GM12878 (cell line): Measurements from ENCODE around the gene PRDX3. TPM values are rescaled to one million over a fixed set of nuclear protein-coding genes. Genes with fewer than 3 reads are reported as not detected.

Experiments used
- CBX3 ChIP-seq: fragments of 200-600 bp; sonication (generic); IDR thresholded peaks from 2 replicates; pipeline ENCODE4 v1.6.1; 2016; ENCODE audit warnings: low read depth, borderline replicate concordance
- GATAD2B ChIP-seq: fragments of 450-650 bp; conservative IDR thresholded peaks from 2 replicates; pipeline ENCODE4 v1.6.1; 2017; ENCODE audit warnings: low read depth, mild to moderate bottlenecking, moderate library complexity
- IKZF2 ChIP-seq, 2 experiments: fragments of 450-650 bp; IDR thresholded peaks; 2 replicates each; pipeline ENCODE4 v1.6.1; 2017; ENCODE audit warnings: mild to moderate bottlenecking in 2 of 2, moderate library complexity in 2 of 2
- MXI1 ChIP-seq: fragments of 150-350 bp; IDR thresholded peaks from 2 replicates; pipeline ENCODE4 v1.6.1; 2011; ENCODE audit warnings: low read depth, mild to moderate bottlenecking, inconsistent platforms, low read length, improper control_type of control experiment
- NBN ChIP-seq: fragments of 450-650 bp; IDR thresholded peaks from 2 replicates; pipeline ENCODE4 v1.6.1; 2016
- POLR2AphosphoS2 ChIP-seq: IDR thresholded peaks from 2 replicates; pipeline ENCODE4 v1.6.1; 2011; ENCODE audit warnings: low read depth, mild to moderate bottlenecking, low read length, improper control_type of control experiment, moderate library complexity
- RB1 ChIP-seq: fragments of 450-650 bp; formaldehyde crosslinking; IDR thresholded peaks from 2 replicates; pipeline ENCODE4 v1.6.1; 2017; ENCODE audit warnings: mild to moderate bottlenecking, borderline replicate concordance
- SPI1 ChIP-seq: IDR thresholded peaks from 2 replicates; pipeline ENCODE4 v1.6.1; 2011; ENCODE audit warnings: low read depth, mild to moderate bottlenecking, low read length, moderate library complexity, borderline replicate concordance; ENCODE audit not compliant: insufficient read depth
- TCF12 ChIP-seq: IDR thresholded peaks from 2 replicates; pipeline ENCODE4 v1.6.1; 2011; ENCODE audit warnings: low read depth, mild to moderate bottlenecking, low read length
- ZNF274 ChIP-seq: IDR thresholded peaks from one replicate; pipeline ENCODE4 v1.8.0; 2011; ENCODE audit not compliant: insufficient read length, insufficient read depth
- ZZZ3 ChIP-seq: IDR thresholded peaks from 2 replicates; pipeline ENCODE4 v1.6.1; 2011; ENCODE audit warnings: low read depth; ENCODE audit not compliant: control insufficient read depth, insufficient read length
- polyA plus RNA-seq, 11 experiments: library from polyadenylated mRNA; depleted of rRNA in 4 of 11; unstranded in 6 of 11; stranded (reverse) in 5 of 11; fragments of >200 nt; fragmentation: Nextera tagmentation in 4 of 11; fragmentation: Illumina TruSeq in 1 of 11; extraction: Ambion mirVana in 4 of 11; extraction: Trizol in 1 of 11; gene quantifications; 1 replicate in 1 of 11; 2 replicates in 10 of 11; pipeline versions ENCODE4 v1.2.1 to v1.2.3, GENCODE V29; 2011 to 2016; ENCODE audit warnings: inconsistent platforms in 2 of 11, missing spikeins in 2 of 11, low read depth in 1 of 11
- total RNA-seq, 4 experiments: library from RNA; depleted of rRNA in 3 of 4; stranded (reverse); fragments of >200 nt in 3 of 4; fragmentation: Illumina TruSeq in 1 of 4; extraction: Trizol in 1 of 4; gene quantifications; 2 replicates each; pipeline versions ENCODE4 v1.2.1 to v1.2.3, GENCODE V29; 2013 to 2021
- TF ChIP-seq, protein P1 (sequence below): fragments of 450-650 bp; formaldehyde crosslinking; IDR thresholded peaks from 2 replicates; pipeline ENCODE4 v1.5.0; 2022; ENCODE audit warnings: mild to moderate bottlenecking, missing genetic modification characterization
- TF ChIP-seq, protein P2 (sequence below): fragments of 450-650 bp; IDR thresholded peaks from 2 replicates; pipeline ENCODE4 v1.6.1; 2014; ENCODE audit warnings: mild to moderate bottlenecking
- TF ChIP-seq, protein P3 (sequence below): fragments of 450-650 bp; IDR thresholded peaks from 2 replicates; pipeline ENCODE4 v1.6.1; 2017; ENCODE audit warnings: mild to moderate bottlenecking, low read depth, inconsistent platforms; ENCODE audit not compliant: poor library complexity, severe bottlenecking
- TF ChIP-seq, protein P4 (sequence below): fragments of 450-650 bp; IDR thresholded peaks from 2 replicates; pipeline ENCODE4 v1.6.1; 2017; ENCODE audit warnings: mild to moderate bottlenecking, moderate library complexity

PRDX3 gene
- total and polyA plus RNA-seq, 10 of the 15 experiments (the other 5 are each of a cell fraction or from before 2014, with no cell fraction given), result 195 to 1,431 (median 398) TPM

DNA sequence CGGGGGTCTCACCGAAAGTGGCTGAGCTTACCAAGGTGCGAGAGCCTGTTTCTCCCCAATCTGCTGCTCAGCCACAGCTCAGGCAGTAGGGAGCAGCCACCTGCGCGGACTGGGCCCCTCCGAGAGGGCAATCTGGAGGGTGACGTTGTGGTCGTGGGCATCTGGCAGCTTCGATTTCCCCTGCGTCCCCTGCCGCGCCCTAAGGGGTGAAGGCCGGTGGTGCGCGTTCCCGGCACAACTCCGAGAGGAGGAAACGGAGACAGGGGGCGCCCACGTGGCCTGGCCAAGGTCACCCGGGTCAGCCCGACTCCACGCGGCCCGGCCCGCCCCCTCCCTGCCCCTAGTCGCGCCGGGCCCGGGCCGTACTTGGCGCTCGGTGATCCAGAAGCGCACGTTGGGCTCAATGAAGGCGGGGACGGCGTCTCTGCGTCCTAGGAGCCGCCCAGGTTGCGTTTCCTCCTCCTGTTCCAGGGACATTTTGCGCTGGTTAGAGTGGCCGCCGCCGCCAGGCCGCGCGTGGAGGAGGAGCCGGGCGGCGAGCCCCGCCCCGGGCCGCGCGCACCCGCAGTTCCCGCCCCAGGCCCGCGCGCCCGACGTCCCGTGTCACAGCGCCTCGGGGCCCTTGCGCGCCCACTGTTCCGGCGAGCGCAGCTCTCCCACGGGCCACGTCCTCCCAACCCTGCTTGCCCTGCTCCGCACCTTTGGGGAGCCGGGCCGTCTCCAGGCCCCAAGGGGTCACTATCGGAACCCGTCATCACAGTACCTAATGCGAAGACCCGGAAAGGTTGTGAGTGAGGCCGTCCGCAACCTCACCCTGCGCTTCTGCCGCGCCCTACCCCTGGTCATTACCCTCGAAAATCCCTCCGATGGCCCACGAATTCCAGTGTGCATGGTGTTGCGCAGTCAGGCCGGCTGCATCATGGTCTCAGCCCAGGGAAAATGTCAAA, 13.2 kb downstream of the PRDX3 start, which contains the start of gene SFXN4 (continued):
- TF ChIP-seq, protein P1, sequence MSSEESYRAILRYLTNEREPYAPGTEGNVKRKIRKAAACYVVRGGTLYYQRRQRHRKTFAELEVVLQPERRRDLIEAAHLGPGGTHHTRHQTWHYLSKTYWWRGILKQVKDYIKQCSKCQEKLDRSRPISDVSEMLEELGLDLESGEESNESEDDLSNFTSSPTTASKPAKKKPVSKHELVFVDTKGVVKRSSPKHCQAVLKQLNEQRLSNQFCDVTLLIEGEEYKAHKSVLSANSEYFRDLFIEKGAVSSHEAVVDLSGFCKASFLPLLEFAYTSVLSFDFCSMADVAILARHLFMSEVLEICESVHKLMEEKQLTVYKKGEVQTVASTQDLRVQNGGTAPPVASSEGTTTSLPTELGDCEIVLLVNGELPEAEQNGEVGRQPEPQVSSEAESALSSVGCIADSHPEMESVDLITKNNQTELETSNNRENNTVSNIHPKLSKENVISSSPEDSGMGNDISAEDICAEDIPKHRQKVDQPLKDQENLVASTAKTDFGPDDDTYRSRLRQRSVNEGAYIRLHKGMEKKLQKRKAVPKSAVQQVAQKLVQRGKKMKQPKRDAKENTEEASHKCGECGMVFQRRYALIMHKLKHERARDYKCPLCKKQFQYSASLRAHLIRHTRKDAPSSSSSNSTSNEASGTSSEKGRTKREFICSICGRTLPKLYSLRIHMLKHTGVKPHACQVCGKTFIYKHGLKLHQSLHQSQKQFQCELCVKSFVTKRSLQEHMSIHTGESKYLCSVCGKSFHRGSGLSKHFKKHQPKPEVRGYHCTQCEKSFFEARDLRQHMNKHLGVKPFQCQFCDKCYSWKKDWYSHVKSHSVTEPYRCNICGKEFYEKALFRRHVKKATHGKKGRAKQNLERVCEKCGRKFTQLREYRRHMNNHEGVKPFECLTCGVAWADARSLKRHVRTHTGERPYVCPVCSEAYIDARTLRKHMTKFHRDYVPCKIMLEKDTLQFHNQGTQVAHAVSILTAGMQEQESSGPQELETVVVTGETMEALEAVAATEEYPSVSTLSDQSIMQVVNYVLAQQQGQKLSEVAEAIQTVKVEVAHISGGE, result no peak
- no peak for TF ChIP-seq ZNF274
- no peak for TF ChIP-seq SPI1
- TF ChIP-seq TCF12, result 0 out of 2 replicates have a peak, but pooled peaks have one; percentile 11
- TF ChIP-seq, protein P2, sequence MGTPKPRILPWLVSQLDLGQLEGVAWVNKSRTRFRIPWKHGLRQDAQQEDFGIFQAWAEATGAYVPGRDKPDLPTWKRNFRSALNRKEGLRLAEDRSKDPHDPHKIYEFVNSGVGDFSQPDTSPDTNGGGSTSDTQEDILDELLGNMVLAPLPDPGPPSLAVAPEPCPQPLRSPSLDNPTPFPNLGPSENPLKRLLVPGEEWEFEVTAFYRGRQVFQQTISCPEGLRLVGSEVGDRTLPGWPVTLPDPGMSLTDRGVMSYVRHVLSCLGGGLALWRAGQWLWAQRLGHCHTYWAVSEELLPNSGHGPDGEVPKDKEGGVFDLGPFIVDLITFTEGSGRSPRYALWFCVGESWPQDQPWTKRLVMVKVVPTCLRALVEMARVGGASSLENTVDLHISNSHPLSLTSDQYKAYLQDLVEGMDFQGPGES, result no peak
- no peak for TF ChIP-seq CBX3
- peak; percentile 90 for TF ChIP-seq GATAD2B
- peak; percentile 86 for TF ChIP-seq RB1
- TF ChIP-seq, protein P3, sequence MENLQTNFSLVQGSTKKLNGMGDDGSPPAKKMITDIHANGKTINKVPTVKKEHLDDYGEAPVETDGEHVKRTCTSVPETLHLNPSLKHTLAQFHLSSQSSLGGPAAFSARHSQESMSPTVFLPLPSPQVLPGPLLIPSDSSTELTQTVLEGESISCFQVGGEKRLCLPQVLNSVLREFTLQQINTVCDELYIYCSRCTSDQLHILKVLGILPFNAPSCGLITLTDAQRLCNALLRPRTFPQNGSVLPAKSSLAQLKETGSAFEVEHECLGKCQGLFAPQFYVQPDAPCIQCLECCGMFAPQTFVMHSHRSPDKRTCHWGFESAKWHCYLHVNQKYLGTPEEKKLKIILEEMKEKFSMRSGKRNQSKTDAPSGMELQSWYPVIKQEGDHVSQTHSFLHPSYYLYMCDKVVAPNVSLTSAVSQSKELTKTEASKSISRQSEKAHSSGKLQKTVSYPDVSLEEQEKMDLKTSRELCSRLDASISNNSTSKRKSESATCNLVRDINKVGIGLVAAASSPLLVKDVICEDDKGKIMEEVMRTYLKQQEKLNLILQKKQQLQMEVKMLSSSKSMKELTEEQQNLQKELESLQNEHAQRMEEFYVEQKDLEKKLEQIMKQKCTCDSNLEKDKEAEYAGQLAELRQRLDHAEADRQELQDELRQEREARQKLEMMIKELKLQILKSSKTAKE, result no peak
- TF ChIP-seq MXI1, result peak; percentile 95
- TF ChIP-seq, protein P4, sequence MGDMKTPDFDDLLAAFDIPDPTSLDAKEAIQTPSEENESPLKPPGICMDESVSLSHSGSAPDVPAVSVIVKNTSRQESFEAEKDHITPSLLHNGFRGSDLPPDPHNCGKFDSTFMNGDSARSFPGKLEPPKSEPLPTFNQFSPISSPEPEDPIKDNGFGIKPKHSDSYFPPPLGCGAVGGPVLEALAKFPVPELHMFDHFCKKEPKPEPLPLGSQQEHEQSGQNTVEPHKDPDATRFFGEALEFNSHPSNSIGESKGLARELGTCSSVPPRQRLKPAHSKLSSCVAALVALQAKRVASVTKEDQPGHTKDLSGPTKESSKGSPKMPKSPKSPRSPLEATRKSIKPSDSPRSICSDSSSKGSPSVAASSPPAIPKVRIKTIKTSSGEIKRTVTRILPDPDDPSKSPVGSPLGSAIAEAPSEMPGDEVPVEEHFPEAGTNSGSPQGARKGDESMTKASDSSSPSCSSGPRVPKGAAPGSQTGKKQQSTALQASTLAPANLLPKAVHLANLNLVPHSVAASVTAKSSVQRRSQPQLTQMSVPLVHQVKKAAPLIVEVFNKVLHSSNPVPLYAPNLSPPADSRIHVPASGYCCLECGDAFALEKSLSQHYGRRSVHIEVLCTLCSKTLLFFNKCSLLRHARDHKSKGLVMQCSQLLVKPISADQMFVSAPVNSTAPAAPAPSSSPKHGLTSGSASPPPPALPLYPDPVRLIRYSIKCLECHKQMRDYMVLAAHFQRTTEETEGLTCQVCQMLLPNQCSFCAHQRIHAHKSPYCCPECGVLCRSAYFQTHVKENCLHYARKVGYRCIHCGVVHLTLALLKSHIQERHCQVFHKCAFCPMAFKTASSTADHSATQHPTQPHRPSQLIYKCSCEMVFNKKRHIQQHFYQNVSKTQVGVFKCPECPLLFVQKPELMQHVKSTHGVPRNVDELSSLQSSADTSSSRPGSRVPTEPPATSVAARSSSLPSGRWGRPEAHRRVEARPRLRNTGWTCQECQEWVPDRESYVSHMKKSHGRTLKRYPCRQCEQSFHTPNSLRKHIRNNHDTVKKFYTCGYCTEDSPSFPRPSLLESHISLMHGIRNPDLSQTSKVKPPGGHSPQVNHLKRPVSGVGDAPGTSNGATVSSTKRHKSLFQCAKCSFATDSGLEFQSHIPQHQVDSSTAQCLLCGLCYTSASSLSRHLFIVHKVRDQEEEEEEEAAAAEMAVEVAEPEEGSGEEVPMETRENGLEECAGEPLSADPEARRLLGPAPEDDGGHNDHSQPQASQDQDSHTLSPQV, result no peak
- TF ChIP-seq ZZZ3, result no peak
- 0 out of 2 replicates have a peak, but pooled peaks have one; percentile 54 for TF ChIP-seq NBN
- TF ChIP-seq IKZF2 (IDR thresholded peaks at IDR 0.05), result no peak
- TF ChIP-seq POLR2AphosphoS2, result peak; percentile 63; the same call in 1 of the 2 replicates
